22Rv1 (cell line): ENCODE measurements around the gene KHDC1.

ENCODE experiments used
- ZFX ChIP-seq: fragments of 450-650 bp; IDR thresholded peaks from 2 replicates; pipeline ENCODE4 v1.6.1; 2017; ENCODE audit warnings: antibody characterized with exemption, borderline replicate concordance
- TF ChIP-seq, protein P1 (sequence below): fragments of 450-650 bp; IDR thresholded peaks from 2 replicates; pipeline ENCODE4 v1.5.1; 2017; ENCODE audit warnings: mild to moderate bottlenecking

- TF ChIP-seq, protein P1, sequence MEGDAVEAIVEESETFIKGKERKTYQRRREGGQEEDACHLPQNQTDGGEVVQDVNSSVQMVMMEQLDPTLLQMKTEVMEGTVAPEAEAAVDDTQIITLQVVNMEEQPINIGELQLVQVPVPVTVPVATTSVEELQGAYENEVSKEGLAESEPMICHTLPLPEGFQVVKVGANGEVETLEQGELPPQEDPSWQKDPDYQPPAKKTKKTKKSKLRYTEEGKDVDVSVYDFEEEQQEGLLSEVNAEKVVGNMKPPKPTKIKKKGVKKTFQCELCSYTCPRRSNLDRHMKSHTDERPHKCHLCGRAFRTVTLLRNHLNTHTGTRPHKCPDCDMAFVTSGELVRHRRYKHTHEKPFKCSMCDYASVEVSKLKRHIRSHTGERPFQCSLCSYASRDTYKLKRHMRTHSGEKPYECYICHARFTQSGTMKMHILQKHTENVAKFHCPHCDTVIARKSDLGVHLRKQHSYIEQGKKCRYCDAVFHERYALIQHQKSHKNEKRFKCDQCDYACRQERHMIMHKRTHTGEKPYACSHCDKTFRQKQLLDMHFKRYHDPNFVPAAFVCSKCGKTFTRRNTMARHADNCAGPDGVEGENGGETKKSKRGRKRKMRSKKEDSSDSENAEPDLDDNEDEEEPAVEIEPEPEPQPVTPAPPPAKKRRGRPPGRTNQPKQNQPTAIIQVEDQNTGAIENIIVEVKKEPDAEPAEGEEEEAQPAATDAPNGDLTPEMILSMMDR = no peak
- no peak for TF ChIP-seq ZFX
These were observed 544 bp upstream of the KHDC1 start for GRCh38 chr6:73263570-73263909.
